SU-DHL-6 (cell line): ENCODE measurements around the gene PLEKHJ1.

Source experiments
- H2AFZ ChIP-seq: fragments of 200-600 bp; sonication (generic); 2 replicates; pipeline ENCODE4 v1.6.1; 2014; ENCODE audit warnings: low read depth, mild to moderate bottlenecking, moderate library complexity, mixed read lengths, antibody characterized with exemption, low read length; ENCODE audit not compliant: severe bottlenecking
- H3F3A ChIP-seq: fragments of 200-600 bp; shearing (Covaris generic); 2 replicates; pipeline ENCODE4 v1.6.0; 2016; ENCODE audit warnings: antibody characterized with exemption, mild to moderate bottlenecking; ENCODE audit not compliant: insufficient read depth
- H3K27ac ChIP-seq: fragments of 200-600 bp; sonication (generic); 2 replicates; pipeline ENCODE4 v1.5.1; 2016; ENCODE audit warnings: low read depth, mild to moderate bottlenecking, low read length, moderate library complexity, mixed read lengths
- H3K27me3 ChIP-seq: fragments of 200-600 bp; sonication (generic), shearing (Covaris generic); 2 replicates; pipeline ENCODE4 v1.6.0; 2014; ENCODE audit warnings: mild to moderate bottlenecking, low read length
- H3K36me3 ChIP-seq: fragments of 200-600 bp; sonication (generic); 2 replicates; pipeline ENCODE4 v1.6.1; 2014; ENCODE audit warnings: mild to moderate bottlenecking, low read length, mixed read lengths
- H3K4me2 ChIP-seq: fragments of 300-600, 200-600 bp; shearing (Covaris generic), sonication (generic); 2 replicates; pipeline ENCODE4 v1.6.0; 2014; ENCODE audit warnings: low read length, low read depth, mild to moderate bottlenecking; ENCODE audit not compliant: poor library complexity, severe bottlenecking
- H3K4me3 ChIP-seq: fragments of 200-600 bp; sonication (generic); 2 replicates; pipeline ENCODE4 v1.5.1; 2014; ENCODE audit warnings: antibody characterized with exemption, low read length, mild to moderate bottlenecking, mixed read lengths; ENCODE audit not compliant: insufficient read depth, poor library complexity, severe bottlenecking
- H3K79me2 ChIP-seq: fragments of 200-600 bp; sonication (generic); 2 replicates; pipeline ENCODE4 v1.6.1; 2014; ENCODE audit warnings: mild to moderate bottlenecking, low read length, moderate library complexity; ENCODE audit not compliant: insufficient read depth
- H3K9ac ChIP-seq: fragments of 200-600 bp; sonication (generic); 2 replicates; pipeline ENCODE4 v1.7.0; 2014; ENCODE audit warnings: mild to moderate bottlenecking, low read length
- H3K9me2 ChIP-seq: fragments of 200-600 bp; sonication (generic); replicated peaks from 2 replicates; pipeline ENCODE4 v1.6.1; 2014; ENCODE audit warnings: low read length; ENCODE audit not compliant: insufficient read depth
- H3K9me3 ChIP-seq: fragments of 200-600 bp; sonication (generic); 2 replicates; pipeline ENCODE4 v1.6.1; 2014; ENCODE audit warnings: low read length, mixed read lengths; ENCODE audit not compliant: insufficient read depth
- H4K20me1 ChIP-seq: fragments of 200-600 bp; sonication (generic); 2 replicates; pipeline ENCODE4 v1.6.1; 2014; ENCODE audit warnings: low read depth, mild to moderate bottlenecking, antibody characterized with exemption, low read length, moderate library complexity, mixed read lengths
- CTCF ChIP-seq: fragments of 200-600 bp; sonication (generic); IDR thresholded peaks from one replicate; pipeline ENCODE4 v1.5.1; 2017; ENCODE audit warnings: antibody characterized with exemption, mild to moderate bottlenecking, low read length, moderate library complexity; ENCODE audit not compliant: insufficient read depth, poor library complexity, severe bottlenecking
- EZH2phosphoT487 ChIP-seq: fragments of 200-600 bp; sonication (generic), shearing (Covaris generic); conservative IDR thresholded peaks from 2 replicates; pipeline ENCODE4 v1.6.1; 2018; ENCODE audit warnings: mild to moderate bottlenecking, antibody characterized with exemption, low read length, moderate library complexity, mixed read lengths

The PLEKHJ1 gene

DNA sequence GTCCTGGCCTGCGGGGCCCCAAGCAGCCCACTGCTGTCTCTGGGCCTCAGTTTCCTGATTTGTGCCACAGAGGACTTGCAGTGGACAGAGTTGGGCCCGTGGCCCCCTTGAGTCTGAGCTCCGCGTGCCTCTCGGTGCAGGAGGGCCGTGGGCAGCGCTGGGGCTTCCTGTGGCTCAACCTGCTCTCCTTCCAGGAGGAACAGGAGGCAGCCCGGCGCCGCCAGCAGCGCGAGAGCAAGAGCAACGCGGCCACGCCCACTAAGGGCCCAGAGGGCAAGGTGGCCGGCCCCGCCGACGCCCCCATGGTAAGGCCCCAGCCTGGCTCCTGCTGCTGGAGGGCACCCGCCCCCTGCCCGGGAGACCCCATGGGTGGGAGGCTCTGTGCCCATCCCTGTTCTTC lies 25.9 kb downstream of the PLEKHJ1 start:
- no peaks in the 10 kb centered on the region for H3K9me3 ChIP-seq
- H3K4me2 ChIP-seq = no peak overlapping the region
- no peaks in the 10 kb centered on the region for H4K20me1 ChIP-seq
- H3K27me3 ChIP-seq = no peaks in the 10 kb centered on the region
- no peaks in the 10 kb centered on the region for H3K9me2 ChIP-seq
- H2AFZ ChIP-seq = no peak overlapping the region
- no peaks in the 10 kb centered on the region for H3K79me2 ChIP-seq
- no peaks in the 10 kb centered on the region for H3K36me3 ChIP-seq
- H3F3A ChIP-seq = no peaks in the 10 kb centered on the region
- no peak for TF ChIP-seq CTCF
- no peak for TF ChIP-seq EZH2phosphoT487
- no peak overlapping the region for H3K27ac ChIP-seq
- no peak overlapping the region for H3K4me3 ChIP-seq
- H3K9ac ChIP-seq = no peak overlapping the region

- H3F3A ChIP-seq = no peaks in the 10 kb centered on the region
- H4K20me1 ChIP-seq = no peaks in the 10 kb centered on the region
- no peaks in the 10 kb centered on the region for H3K79me2 ChIP-seq
- no peaks in the 10 kb centered on the region for H3K9me2 ChIP-seq
- H3K27me3 ChIP-seq = no peaks in the 10 kb centered on the region
- H3K27ac ChIP-seq = no peak overlapping the region
- no peaks in the 10 kb centered on the region for H3K36me3 ChIP-seq
- no peak overlapping the region for H3K4me3 ChIP-seq
- TF ChIP-seq CTCF (no peak), EZH2phosphoT487 (no peak)
- no peak overlapping the region for H3K4me2 ChIP-seq
- no peak overlapping the region for H3K9ac ChIP-seq
- no peak overlapping the region for H2AFZ ChIP-seq
- no peaks in the 10 kb centered on the region for H3K9me3 ChIP-seq
These were observed 26.7 kb downstream of the PLEKHJ1 start for GRCh38 chr19:2209408-2209807.

DNA sequence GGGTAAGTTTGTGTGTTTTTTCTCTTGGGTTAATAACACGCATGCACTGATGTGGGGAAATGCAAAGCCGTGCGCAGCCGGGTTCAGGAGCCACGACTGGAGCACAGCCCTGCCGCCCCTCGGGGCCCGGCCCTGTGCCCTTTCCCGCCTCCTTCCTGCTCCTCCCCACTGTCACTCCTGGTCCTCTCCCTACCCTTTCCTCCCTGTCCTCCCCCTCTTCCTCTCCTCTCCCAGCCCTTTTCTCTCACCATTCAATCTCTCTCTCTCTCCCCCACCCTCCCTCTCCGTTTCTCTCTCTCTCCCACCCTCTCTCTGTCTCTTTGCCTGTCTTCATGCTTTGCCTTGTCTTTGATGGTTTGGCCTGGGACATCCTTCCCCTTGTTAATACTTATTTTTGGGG lies 27.2 kb downstream of the PLEKHJ1 start:
- no peaks in the 10 kb centered on the region for H3K36me3 ChIP-seq
- H4K20me1 ChIP-seq = no peaks in the 10 kb centered on the region
- H3K27ac ChIP-seq = no peak overlapping the region

More for the DNA sequence above, 27.2 kb downstream of the PLEKHJ1 start:
- Histone ChIP-seq H3K9ac (no peak overlapping the region), H3K79me2 (no peaks in the 10 kb centered on the region), H2AFZ (no peak overlapping the region), H3K27me3 (no peaks in the 10 kb centered on the region), H3F3A (no peaks in the 10 kb centered on the region), H3K9me2 (no peaks in the 10 kb centered on the region), H3K4me2 (no peak overlapping the region), H3K4me3 (no peak overlapping the region), H3K9me3 (no peaks in the 10 kb centered on the region)
- TF ChIP-seq EZH2phosphoT487 (no peak), CTCF (no peak)
